Measurements from ENCODE around the gene GPR62. TPM values are rescaled to one million over a fixed set of nuclear protein-coding genes. Genes with fewer than 3 reads are reported as not detected.

The GPR62 gene
- total and polyA plus RNA-seq, 2 of the 8 experiments (the other 6 are each of a cell fraction or from before 2014, with no cell fraction given), result 0.22 to 0.29 TPM

GRCh38 chr3:51978143-51978502, 22.9 kb downstream of the GPR62 start:
- FAIRE-seq, result no peak
- Histone ChIP-seq H3K4me3 (ENCODE audit: extremely low read depth in 1 of 4, insufficient read depth in 2 of 4, low read depth in 3 of 4, low read length in 4 of 4) (no peak overlapping the region), H3K79me1 (ENCODE audit: low read depth, low read length) (peaks cover 10% of the 10 kb centered on the region), H2BK12ac (ENCODE audit: low read depth, low read length) (no peak overlapping the region), H3K9me3 (ENCODE audit: insufficient read depth in 2 of 2, low read depth in 1 of 2, low read length in 1 of 2) (no peaks in the 10 kb centered on the region; a peak in 1 of 4 replicates), H3K23me2 (ENCODE audit: low read depth, low read length) (peaks cover 17% of the 10 kb centered on the region), H3K36me3 (ENCODE audit: control insufficient read depth in 2 of 4, insufficient read depth in 4 of 4, low read length in 3 of 4) (no peaks in the 10 kb centered on the region), H3K4me1 (replicated peaks in 1 of 4; ENCODE audit: control insufficient read depth in 3 of 4, insufficient read depth in 4 of 4, low read length in 3 of 4) (peaks cover 6 to 28% (median 19%) of the 10 kb centered on the region in 4 experiments), H3K4me2 (ENCODE audit: insufficient read depth in 1 of 2, low read depth in 2 of 2, low read length in 2 of 2) (no peak overlapping the region), H2BK120ac (replicated peaks; ENCODE audit: low read depth, low read length) (no peak overlapping the region), H2BK5ac (ENCODE audit: low read depth, low read length) (no peak overlapping the region), H3K4ac (replicated peaks; ENCODE audit: insufficient read length, low read depth, low read length) (no peak overlapping the region), H2AFZ (ENCODE audit: low read length) (no peak overlapping the region), H4K8ac (ENCODE audit: extremely low read depth, insufficient read depth, low read length) (peak overlapping the region; percentile 26; the same call in 1 of the 2 replicates), H3K56ac (replicated peaks; ENCODE audit: insufficient read length, low read depth, low read length) (no peak overlapping the region), H3K18ac (ENCODE audit: extremely low read depth, low read length) (no peak overlapping the region), H3K27ac (ENCODE audit: low read depth, low read length) (no peak overlapping the region), H4K20me1 (replicated peaks in 1 of 2; ENCODE audit: control insufficient read depth in 1 of 2, insufficient read depth in 2 of 2, low read length in 2 of 2) (peaks cover 0 to 6% of the 10 kb centered on the region in 2 experiments), H3K79me2 (ENCODE audit: control insufficient read depth in 1 of 2, insufficient read depth in 2 of 2, low read length in 2 of 2) (no peaks in the 10 kb centered on the region), H3K9ac (replicated peaks in 1 of 4; ENCODE audit: extremely low read depth in 1 of 4, low read depth in 3 of 4, low read length in 3 of 4) (no peak overlapping the region), H2AK5ac (ENCODE audit: low read depth, low read length) (no peak overlapping the region), H2BK20ac (ENCODE audit: low read length) (no peak overlapping the region), H4K91ac (replicated peaks; ENCODE audit: insufficient read length, low read length) (no peak overlapping the region), H2BK15ac (ENCODE audit: low read length) (no peak overlapping the region), H3K14ac (ENCODE audit: insufficient read length) (no peak overlapping the region), H4K5ac (ENCODE audit: insufficient read length, low read depth, low read length) (no peak overlapping the region), H3K27me3 (replicated peaks in 1 of 4; ENCODE audit: control insufficient read depth in 3 of 4, extremely low read depth in 1 of 4, insufficient read depth in 3 of 4, low read length in 3 of 4) (peaks cover 2 to 32% (median 24%) of the 10 kb centered on the region in 4 experiments; a peak in 6 of 7 replicates), H3K23ac (ENCODE audit: insufficient read length) (no peak overlapping the region)
- no peak for DNase-seq (ENCODE audit: low read depth in 1 of 2, low spot score in 2 of 2)
- WGBS, 2 experiments (ENCODE audit: extremely low coverage in 1 of 2, insufficient coverage in 1 of 2, insufficient read length in 1 of 2, insufficient replicate concordance in 2 of 2, low coverage in 1 of 2, low lambda C conversion rate in 2 of 2, missing lambda C conversion rate in 1 of 2), result 79% methylated on average over 4 of the region's 4 CpGs; no CpG with 5 or more reads in 1 of the 2 experiments
- TF ChIP-seq NRF1 (IDR thresholded peaks at IDR 0.05; ENCODE audit: low read depth, low read length), result no peak
- CTCF ChIA-PET (ENCODE audit: partially characterized antibody), result interaction anchor here (1.1 to 2.6 kb wide), 2 partner anchors 36 to 142 kb away, joined by 3 to 12 read pairs; partner anchors contain the start of genes PARP3 and RRP9
- POLR2A ChIA-PET (ENCODE audit: partially characterized antibody), result interaction anchor here (25.9 to 29.3 kb wide), 2 partner anchors 6 to 7 kb away, joined by 923 read pairs; partner anchors contain the start of genes ABHD14A, ABHD14B, ACY1 and PCBP4

Data from H1 (cell line).